Gastroesophageal sphincter (tissue), 4 donors: ENCODE results near the gene CD300H. TPM values are rescaled to one million over a fixed set of nuclear protein-coding genes. Genes with fewer than 3 reads are reported as not detected.
"Not testable (repeated sequence)": the region's sequence is repeated elsewhere in the genome, so short reads cannot be mapped to it uniquely, and the experiment has no call there.

Source experiments
- ATAC-seq: fragments of 150-250 bp; one replicate; pipeline ENCODE4 v1.9.1; 2016; ENCODE audit warnings: mild to moderate bottlenecking, moderate library complexity
- H3K27ac ChIP-seq, 4 donors: fragments of 200-600 bp; sonication (generic) in 3 of 4; 1 replicate in 3 of 4; 2 replicates in 1 of 4; pipeline ENCODE4 v1.5.1; 2016 to 2019
- H3K27me3 ChIP-seq: fragments of 200-600 bp; sonication (generic); one replicate; pipeline ENCODE4 v1.5.1; 2019
- H3K36me3 ChIP-seq, 2 donors: fragments of 200-600 bp; sonication (generic); one replicate each; pipeline ENCODE4 v1.5.1; 2019; ENCODE audit warnings: control low read depth in 1 of 2
- H3K4me1 ChIP-seq, 3 donors: fragments of 200-600 bp; sonication (generic); 1 replicate in 2 of 3; 2 replicates in 1 of 3; pipeline ENCODE4 v1.5.1; 2016 to 2019; ENCODE audit warnings: control low read depth in 2 of 3
- H3K4me3 ChIP-seq, 2 donors: fragments of 200-600 bp; sonication (generic); one replicate each; pipeline ENCODE4 v1.5.1; 2019; ENCODE audit warnings: mild to moderate bottlenecking in 1 of 2, moderate library complexity in 1 of 2
- H3K9me3 ChIP-seq, 3 donors: fragments of 200-600 bp; sonication (generic); one replicate each; pipeline ENCODE4 v1.5.1; 2017 to 2019; ENCODE audit warnings: control low read depth in 2 of 3
- CTCF ChIP-seq, 4 experiments: fragments of 200-600 bp in 2 of 4; fragments of 450-650 bp in 2 of 4; sonication (generic) in 1 of 4; IDR thresholded peaks; one replicate each; pipeline ENCODE4 v1.5.1; 2017 to 2019; ENCODE audit warnings: antibody characterized with exemption in 4 of 4, mild to moderate bottlenecking in 2 of 4, moderate library complexity in 2 of 4
- EP300 ChIP-seq: sonication (generic); formaldehyde crosslinking; IDR thresholded peaks from one replicate; pipeline ENCODE4 v1.6.1; 2017; ENCODE audit warnings: antibody characterized with exemption, mild to moderate bottlenecking
- POLR2A ChIP-seq, 2 donors: fragments of 450-650 bp; IDR thresholded peaks; one replicate each; pipeline ENCODE4 v1.6.1; 2017; ENCODE audit warnings: antibody characterized with exemption in 2 of 2, mild to moderate bottlenecking in 2 of 2, moderate library complexity in 1 of 2
- POLR2AphosphoS5 ChIP-seq: sonication (generic); formaldehyde crosslinking; IDR thresholded peaks from one replicate; pipeline ENCODE4 v1.6.1; 2017; ENCODE audit warnings: antibody characterized with exemption
- WGBS, 2 donors: methylation state at CpG; one replicate each; pipeline ENCODE4 v1.1.5; 2018; ENCODE audit warnings: low coverage in 1 of 2; 5-methylcytosine and 5-hydroxymethylcytosine counted together
- total RNA-seq, 4 donors: library from RNA; depleted of rRNA; stranded (reverse); fragments of >200 nt; gene quantifications; one replicate each; pipeline ENCODE4 v1.1.0, GENCODE V29; 2016

The CD300H gene
- total RNA-seq, 4 donors from 2014 or later: not detected

GRCh38 chr17:74561586-74561985 lies 5.7 kb downstream of the CD300H start:
- Histone ChIP-seq H3K36me3 (no peaks in the 10 kb centered on the region), H3K27ac (no peak overlapping the region), H3K27me3 (peaks cover 37% of the 10 kb centered on the region), H3K9me3 (no peaks in the 10 kb centered on the region), H3K4me3 (no peak overlapping the region), H3K4me1 (no peaks in the 10 kb centered on the region)
- WGBS, 2 donors: 54 to 60% methylated on average over 3 of the region's 3 CpGs
- ATAC-seq: no peak
- TF ChIP-seq CTCF (IDR thresholded peaks at IDR 0.05) (no peak), EP300 (no peak), POLR2AphosphoS5 (no peak), POLR2A (IDR thresholded peaks at IDR 0.05) (no peak)

- no peaks in the 10 kb centered on the region for H3K9me3 ChIP-seq
- H3K27ac ChIP-seq: no peak overlapping the region
- ATAC-seq: no peak
- TF ChIP-seq POLR2AphosphoS5: no peak
- TF ChIP-seq EP300: no peak
- TF ChIP-seq CTCF (IDR thresholded peaks at IDR 0.05): no peak
- no peak for TF ChIP-seq POLR2A (IDR thresholded peaks at IDR 0.05)
- no peaks in the 10 kb centered on the region for H3K36me3 ChIP-seq
- peaks cover 19% of the 10 kb centered on the region for H3K27me3 ChIP-seq
- WGBS, 2 donors: 57 to 83% methylated on average over 5 of the region's 6 CpGs
- no peaks in the 10 kb centered on the region for H3K4me1 ChIP-seq
- no peak overlapping the region for H3K4me3 ChIP-seq
Observed at GRCh38 chr17:74558882-74559519, 8.3 kb downstream of the CD300H start.

GRCh38 chr17:74558402-74558801 lies 8.9 kb downstream of the CD300H start:
- not testable (repeated sequence) for ATAC-seq, H3K36me3 ChIP-seq, H3K4me1 ChIP-seq, H3K9me3 ChIP-seq, H3K27ac ChIP-seq, H3K4me3 ChIP-seq
- 61 to 73% methylated on average over 3 to 4 of the region's 4 CpGs for WGBS, 2 donors
- H3K27me3 ChIP-seq: peaks cover 13% of the 10 kb centered on the region

GRCh38 chr17:74555427-74555940 lies 11.8 kb downstream of the CD300H start:
- TF ChIP-seq CTCF (IDR thresholded peaks at IDR 0.05) (no peak), POLR2AphosphoS5 (no peak), POLR2A (IDR thresholded peaks at IDR 0.05) (no peak), EP300 (no peak)
- Histone ChIP-seq H3K27me3 (peaks cover 5% of the 10 kb centered on the region), H3K4me3 (no peak overlapping the region), H3K4me1 (no peaks in the 10 kb centered on the region), H3K9me3 (no peaks in the 10 kb centered on the region), H3K27ac (no peak overlapping the region), H3K36me3 (no peaks in the 10 kb centered on the region)
- WGBS, 2 donors: 70 to 93% methylated on average over 5 to 6 of the region's 7 CpGs
- no peak for ATAC-seq

GRCh38 chr17:74554909-74555308 lies 12.4 kb downstream of the CD300H start:
- ATAC-seq: no peak
- no peaks in the 10 kb centered on the region for H3K9me3 ChIP-seq
- 61 to 69% methylated on average over 2 to 6 of the region's 6 CpGs for WGBS, 2 donors
- no peak overlapping the region for H3K4me3 ChIP-seq
- H3K27me3 ChIP-seq: peaks cover 11% of the 10 kb centered on the region
- no peaks in the 10 kb centered on the region for H3K4me1 ChIP-seq
- H3K36me3 ChIP-seq: no peaks in the 10 kb centered on the region
- TF ChIP-seq POLR2AphosphoS5 (no peak), CTCF (IDR thresholded peaks at IDR 0.05) (no peak), POLR2A (IDR thresholded peaks at IDR 0.05) (no peak), EP300 (no peak)
- no peak overlapping the region for H3K27ac ChIP-seq
